ENCODE results near the gene DMRTA2. TPM values are rescaled to one million over a fixed set of nuclear protein-coding genes. Genes with fewer than 3 reads are reported as not detected.

DMRTA2 gene
- total RNA-seq, 1 donor from 2014 or later: not detected

GRCh38 chr1:50438945-50439344 is 15.7 kb upstream of the DMRTA2 start:
- H3K4me1 ChIP-seq: no peaks in the 10 kb centered on the region
- H3K27ac ChIP-seq: no peak overlapping the region
- intact Hi-C loops (cut with DNase I): no loop called here
- H3K9me3 ChIP-seq: no peaks in the 10 kb centered on the region
- no peak for TF ChIP-seq CTCF (IDR thresholded peaks at IDR 0.05)
- H3K4me3 ChIP-seq: no peak overlapping the region
- DNase-seq (ENCODE audit: low spot score in 2 of 2): no peak
- peaks cover 3 to 8% of the 10 kb centered on the region in 2 donors for H3K36me3 ChIP-seq
- no peaks in the 10 kb centered on the region for H3K27me3 ChIP-seq

GRCh38 chr1:50436489-50436888 is 13.2 kb upstream of the DMRTA2 start:
- Histone ChIP-seq H3K4me3 (no peak overlapping the region), H3K27ac (no peak overlapping the region), H3K4me1 (no peaks in the 10 kb centered on the region), H3K36me3 (peaks cover 3 to 7% of the 10 kb centered on the region in 2 donors), H3K27me3 (no peaks in the 10 kb centered on the region), H3K9me3 (no peaks in the 10 kb centered on the region)
- DNase-seq (ENCODE audit: low spot score in 2 of 2): no peak
- intact Hi-C loops (cut with DNase I): no loop called here
- TF ChIP-seq CTCF (IDR thresholded peaks at IDR 0.05): no peak

GRCh38 chr1:50430010-50430405 is 6.8 kb upstream of the DMRTA2 start:
- H3K27me3 ChIP-seq: peaks cover 41% of the 10 kb centered on the region
- peaks cover 5 to 14% of the 10 kb centered on the region in 2 donors for H3K4me1 ChIP-seq
- no peaks in the 10 kb centered on the region for H3K9me3 ChIP-seq
- no peak overlapping the region for H3K27ac ChIP-seq
- intact Hi-C loops (cut with DNase I): no loop called here
- no peak overlapping the region for H3K4me3 ChIP-seq
- no peak for TF ChIP-seq CTCF (IDR thresholded peaks at IDR 0.05)
- DNase-seq (ENCODE audit: low spot score in 2 of 2): no peak
- H3K36me3 ChIP-seq: no peaks in the 10 kb centered on the region

- H3K27ac ChIP-seq: no peak overlapping the region
- peaks cover 13 to 28% of the 10 kb centered on the region in 2 donors for H3K4me1 ChIP-seq
- no peaks in the 10 kb centered on the region for H3K9me3 ChIP-seq
- H3K27me3 ChIP-seq: peaks cover 45% of the 10 kb centered on the region
- no peaks in the 10 kb centered on the region for H3K36me3 ChIP-seq
- intact Hi-C loops (cut with DNase I): no loop called here
- no peak for DNase-seq (ENCODE audit: low spot score in 2 of 2)
- H3K4me3 ChIP-seq: no peak overlapping the region
- no peak for TF ChIP-seq CTCF (IDR thresholded peaks at IDR 0.05)
Measured at GRCh38 chr1:50427818-50428779, 4.9 kb upstream of the DMRTA2 start.

- H3K27me3 ChIP-seq: peaks cover 50% of the 10 kb centered on the region
- no peak for TF ChIP-seq CTCF (IDR thresholded peaks at IDR 0.05)
- intact Hi-C loops (cut with DNase I): no loop called here
- H3K27ac ChIP-seq: no peak overlapping the region
- H3K9me3 ChIP-seq: no peaks in the 10 kb centered on the region
- DNase-seq (ENCODE audit: low spot score in 2 of 2): no peak
- peaks cover 13 to 30% of the 10 kb centered on the region in 2 donors for H3K4me1 ChIP-seq
- H3K36me3 ChIP-seq: no peaks in the 10 kb centered on the region
- H3K4me3 ChIP-seq: no peak overlapping the region
Measured at GRCh38 chr1:50427086-50427817, 4.0 kb upstream of the DMRTA2 start.
